ENCODE measurements around the gene LRRC28.
"Not testable (repeated sequence)": the region's sequence is repeated elsewhere in the genome, so short reads cannot be mapped to it uniquely, and the experiment has no call there.

The LRRC28 gene

DNA sequence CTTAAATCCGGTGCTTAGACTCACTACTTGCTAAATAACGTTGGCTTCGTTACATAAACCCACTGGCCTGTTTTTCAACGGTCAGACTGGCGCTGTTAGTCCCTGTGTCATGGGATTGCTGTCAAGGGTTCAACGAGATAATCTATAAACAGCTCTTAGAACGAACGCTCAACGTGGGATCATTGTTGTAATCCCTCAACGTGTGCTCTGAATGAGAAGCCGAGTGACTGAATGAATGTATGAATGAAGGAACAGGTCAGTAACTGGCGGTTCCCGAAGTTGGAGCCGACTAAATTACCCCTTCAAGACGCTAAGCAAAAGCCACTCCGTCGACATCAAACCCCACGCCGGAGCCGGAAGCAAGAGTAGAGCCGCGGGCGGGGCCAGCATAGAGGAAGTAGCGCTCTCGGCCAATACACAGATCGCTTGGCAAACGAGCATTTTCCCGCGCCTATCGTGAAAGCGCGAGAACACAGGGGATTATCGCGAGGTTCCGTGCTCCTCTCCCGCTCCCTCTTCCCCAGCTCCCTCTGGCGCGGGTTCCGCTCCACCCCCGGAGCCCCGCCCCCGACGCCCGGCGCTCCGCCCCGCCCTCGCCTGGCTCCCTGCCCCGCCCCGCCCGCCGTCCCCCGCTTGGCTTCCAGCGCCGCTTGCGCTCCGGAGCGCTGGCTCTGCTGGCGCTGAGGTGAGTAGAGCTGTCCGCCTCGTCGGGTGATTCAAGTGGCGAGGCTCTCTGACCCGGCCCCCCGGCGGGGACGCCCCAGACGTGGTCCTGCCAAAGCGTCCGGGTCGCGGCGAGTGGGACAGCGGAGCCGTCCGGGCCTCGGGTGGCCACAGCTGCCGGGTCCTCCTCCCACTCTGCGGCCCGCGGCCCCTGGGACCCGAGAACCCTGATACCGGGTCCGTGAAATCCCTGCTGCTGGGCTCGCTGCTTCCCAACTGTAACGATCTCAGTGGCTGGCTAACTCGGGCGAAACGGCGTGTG is at the start of gene LRRC28:
Gene LRRC28 (plus strand): TSS at position 625 of the 985 bp plus-strand sequence. CDS start 4,477 bp downstream, outside the sequence.
- DNase-seq = peak; percentile 98

DNA sequence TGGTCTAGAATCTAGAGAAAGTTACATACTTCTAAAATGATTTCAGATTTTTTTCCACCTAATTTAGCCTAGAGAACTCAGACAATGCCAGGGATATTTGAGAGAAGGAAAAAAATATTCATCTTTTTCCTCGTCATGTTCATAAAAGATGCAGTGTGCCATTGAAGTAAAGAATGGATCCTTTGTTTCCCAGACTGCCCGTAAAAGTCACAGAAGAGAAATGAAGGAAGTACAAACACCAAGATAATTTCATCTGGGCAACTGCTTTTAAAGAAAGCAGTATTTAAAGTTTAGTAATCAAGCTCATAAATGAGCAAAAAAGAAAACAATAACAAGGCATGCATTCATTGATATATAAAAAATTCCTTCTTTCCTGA is 49.1 kb upstream of the LRRC28 start:
- no peak for DNase-seq

DNA sequence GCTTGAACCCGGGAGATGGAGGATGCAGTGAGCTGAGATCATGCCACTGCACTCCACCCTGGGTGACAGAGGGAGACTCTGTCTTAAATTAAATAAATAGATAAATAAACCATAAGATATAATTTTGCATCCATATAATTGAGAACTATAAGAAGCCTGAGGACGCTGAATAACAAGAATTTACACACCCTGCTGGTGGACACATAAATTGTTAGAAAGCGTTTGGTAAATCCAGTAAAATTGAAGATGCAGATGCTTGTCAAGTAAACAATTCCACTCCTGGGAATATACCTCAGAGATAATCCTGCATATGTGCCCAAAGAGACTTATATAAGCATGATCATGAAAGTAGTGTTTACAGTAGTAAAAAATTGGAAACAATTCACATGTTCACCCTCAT is 43.6 kb upstream of the LRRC28 start:
- no peak for DNase-seq

DNA sequence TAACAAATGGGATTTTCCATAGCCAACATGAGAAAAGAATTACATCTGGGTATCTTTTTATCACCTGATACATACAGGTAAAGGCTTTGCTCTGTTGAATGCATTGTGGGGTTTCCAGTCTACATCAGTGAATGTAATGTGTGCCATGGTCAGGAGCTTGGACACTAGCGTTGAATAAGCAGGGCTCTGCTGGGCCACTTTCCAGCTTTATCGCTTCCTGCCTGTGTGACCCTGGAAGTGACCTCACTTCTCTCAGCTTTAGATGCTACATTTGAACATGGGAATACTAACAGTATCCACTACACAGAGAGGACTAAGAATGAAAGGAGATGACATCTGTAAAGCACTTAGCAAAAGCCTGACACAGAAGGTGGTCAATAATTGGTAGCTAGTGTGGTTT is 42.0 kb upstream of the LRRC28 start:
- DNase-seq = no peak

DNA sequence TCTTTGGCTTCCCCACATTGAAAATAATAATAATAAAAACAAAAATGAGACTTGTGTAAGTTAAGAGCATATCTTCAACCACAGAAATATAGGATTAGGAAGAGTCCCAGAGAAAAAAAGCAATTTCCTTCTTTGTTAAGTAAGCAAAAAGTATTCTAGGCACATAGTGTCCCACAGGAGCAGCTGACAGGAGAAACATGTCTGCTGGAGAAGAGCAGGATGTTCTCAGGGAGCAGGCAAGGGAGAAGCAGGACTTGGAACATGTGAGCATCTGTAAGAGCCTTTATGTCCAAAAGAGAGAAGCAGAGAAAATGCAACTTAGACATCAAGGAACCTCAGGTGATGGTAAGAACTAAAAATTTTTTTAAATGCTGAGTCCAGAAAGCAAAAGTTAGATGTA is 40.9 kb upstream of the LRRC28 start:
- DNase-seq = no peak

DNA sequence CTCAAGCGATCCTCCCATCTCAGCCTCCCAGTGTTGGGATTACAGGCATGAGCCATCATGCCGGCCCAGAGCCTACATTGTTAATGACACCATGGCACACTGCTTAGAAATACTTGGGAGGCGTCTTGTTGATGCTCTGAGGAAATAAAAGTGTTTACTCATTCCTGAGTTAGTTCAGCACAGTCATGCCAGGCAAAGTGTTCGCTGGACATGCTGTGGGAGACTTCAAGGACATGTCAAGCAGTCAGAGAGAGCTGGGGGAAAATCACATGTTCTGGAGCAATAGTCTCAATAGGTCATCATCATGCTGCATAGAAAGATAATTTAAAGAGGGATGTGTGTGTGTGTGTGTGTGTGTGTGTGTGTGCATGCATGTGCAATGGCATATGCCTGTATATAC is 39.4 kb upstream of the LRRC28 start:
- no peak for DNase-seq

DNA sequence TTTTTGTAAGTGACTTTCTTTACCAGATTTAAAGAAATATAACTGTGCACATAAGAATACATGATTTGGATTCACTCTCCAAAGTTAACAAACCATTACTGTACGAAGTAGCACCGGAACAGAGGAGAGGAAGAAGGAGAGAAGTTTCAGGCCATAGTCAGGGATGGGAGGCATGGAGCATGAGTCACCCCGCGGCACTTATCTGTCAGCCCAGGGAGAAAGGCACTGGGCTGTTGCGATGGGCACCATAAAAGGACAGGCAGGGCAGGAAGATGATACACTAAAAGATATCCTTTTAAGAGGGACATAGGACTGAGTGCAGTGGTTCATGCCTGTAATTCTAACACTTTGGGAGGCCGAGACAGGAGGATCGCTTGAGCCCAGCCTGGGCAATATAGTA is 38.9 kb upstream of the LRRC28 start:
- DNase-seq = no peak

DNA sequence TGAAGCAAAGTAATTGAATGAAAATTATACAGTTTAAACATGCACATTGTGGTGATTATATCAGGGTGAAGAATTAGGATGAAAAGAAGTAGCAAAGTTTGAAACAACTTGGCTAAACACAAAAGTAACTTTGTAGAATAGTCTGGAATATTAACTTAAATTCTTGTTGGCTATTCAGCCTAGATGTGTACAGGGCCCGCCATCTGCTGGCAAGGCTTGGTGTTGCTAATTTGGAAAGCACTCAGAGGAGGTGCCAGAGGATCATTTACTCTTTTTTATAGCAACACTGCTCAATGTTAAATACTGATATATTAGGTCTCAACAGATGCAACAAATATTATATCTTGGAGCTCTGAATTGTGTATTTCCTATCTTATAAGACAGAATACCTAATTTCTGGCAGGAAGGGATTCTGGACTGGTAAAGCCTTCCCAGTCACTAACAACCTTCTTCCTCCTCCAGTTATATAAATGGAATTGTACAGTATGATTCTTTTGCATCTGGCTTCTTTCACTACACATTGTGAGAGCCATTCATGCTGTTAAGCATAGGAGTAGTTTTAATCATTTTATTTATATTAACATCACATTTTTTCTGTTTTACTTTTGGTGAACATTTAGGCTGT is 38.0 kb upstream of the LRRC28 start:
- peak; percentile 68 for DNase-seq

DNA sequence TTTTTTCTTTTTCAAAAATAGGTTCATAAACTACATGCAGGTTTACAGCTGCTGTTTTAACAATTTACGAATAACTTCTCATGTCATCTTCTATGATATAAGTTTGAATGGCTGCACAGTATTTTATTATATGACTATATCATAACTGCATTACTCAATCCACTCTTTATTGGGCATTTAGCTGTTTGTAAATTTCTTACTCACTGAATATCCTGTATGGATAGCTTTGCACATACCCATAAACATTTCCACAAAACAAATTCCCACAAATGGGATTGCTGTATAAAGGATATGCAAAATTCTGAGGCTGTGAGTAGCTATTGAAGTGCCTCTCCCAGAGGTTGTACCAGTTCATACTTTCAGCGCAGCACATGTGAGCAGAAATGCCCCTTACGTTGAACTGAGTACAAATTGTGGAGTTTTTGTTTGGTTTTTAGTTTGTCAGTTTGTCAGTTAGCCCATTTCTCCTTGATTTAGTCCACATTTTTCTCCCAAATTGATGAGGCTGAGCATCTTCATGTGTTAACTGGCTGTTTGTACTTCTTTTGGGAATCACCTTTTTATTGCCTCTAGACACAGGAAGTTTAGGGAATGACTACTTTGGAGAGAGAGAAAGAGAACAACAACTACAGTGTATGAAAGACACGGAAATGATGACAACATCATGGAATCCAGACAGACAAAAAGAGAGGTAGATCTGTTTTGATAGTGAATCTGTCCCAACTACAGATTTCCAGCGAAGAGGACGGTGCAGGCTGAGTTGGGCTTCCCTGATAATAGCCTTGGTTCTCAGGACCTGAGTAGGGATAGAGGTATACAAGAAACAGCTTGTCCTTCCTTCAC is 26.7 kb upstream of the LRRC28 start:
- DNase-seq = no peak

DNA sequence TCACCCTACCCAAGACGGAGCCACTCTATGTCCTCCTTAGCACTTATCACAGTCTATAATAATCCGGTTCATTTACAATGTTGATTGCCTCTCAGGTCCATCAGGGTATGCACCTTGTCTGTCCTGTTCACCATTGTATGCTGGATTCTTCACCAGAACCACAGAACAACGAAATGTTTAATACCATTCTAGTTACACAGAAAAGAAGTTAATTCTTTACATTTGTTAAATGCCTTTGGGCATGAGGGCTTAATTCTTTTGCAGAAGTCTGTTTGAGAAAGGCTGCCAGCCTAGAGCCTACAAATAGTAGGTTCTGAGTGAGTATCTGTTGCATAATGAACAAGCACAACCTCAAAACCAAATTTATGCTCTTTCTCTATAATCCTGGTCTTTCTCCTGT is 24.5 kb upstream of the LRRC28 start:
- no peak for DNase-seq

DNA sequence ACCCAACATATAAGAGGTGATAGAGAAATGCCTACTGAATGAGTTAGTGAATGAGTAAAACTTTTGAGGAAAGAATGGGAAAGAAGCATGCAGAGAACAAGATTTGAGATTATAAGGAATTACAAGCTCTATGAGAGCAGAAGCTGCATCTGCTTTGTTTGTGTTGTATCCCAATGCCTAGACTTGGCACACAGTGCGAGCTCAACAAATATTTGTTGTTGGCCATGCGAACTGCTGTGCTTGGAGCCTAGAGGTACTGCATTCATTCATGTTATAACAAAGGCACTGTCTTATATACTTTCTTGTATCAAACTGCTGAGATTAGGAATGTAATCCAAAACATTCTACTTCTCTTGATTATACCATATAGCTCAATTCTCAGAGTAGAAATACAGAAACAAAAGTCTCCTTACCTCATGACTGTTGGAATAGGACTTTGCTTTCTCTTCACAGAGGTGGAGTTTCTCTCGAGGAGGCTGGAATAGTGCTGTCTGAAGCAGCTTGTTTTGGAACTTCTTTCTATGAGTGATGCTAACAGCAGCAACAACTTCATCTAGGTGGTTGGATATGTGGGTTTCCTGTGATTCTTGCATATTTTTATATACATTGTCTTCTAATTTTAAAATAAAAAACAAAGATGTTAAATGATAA is 23.0 kb upstream of the LRRC28 start:
- no peak for DNase-seq

DNA sequence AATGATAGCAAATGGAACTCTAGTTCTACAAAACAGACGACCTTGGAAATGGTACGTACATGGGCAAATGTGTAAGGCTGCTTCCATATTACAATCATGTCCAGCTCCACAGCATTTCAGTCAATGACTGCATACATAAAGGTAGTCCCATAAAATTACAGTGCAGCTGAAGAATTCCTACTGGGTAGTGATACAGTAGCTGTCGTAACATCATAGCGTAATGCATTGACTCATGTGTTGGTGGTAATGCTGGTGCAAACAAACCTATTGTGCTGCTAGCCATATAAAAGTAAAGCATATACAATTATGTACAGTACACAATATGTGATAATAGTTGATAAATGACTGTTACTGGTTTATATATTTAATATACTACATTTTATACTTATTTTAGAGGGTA is 20.4 kb upstream of the LRRC28 start:
- DNase-seq = no peak

DNA sequence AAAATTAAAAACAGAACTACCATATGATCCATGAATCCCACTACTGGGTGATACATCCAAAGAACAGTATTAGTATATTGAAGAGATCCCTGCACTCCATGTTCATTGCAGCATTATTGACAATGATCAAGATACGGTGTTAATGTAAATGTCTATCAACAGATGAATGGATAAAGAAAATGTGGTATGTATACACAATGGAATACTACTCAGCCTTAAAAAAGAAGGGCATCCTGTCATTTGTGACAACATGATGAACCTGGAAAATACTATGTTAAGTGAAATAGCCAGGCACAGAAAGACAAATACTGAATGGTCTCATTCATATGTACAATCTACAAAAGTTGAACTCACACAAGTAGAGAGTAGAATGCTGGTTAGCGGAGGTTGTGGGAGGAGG is 18.5 kb upstream of the LRRC28 start:
- no peak for DNase-seq

DNA sequence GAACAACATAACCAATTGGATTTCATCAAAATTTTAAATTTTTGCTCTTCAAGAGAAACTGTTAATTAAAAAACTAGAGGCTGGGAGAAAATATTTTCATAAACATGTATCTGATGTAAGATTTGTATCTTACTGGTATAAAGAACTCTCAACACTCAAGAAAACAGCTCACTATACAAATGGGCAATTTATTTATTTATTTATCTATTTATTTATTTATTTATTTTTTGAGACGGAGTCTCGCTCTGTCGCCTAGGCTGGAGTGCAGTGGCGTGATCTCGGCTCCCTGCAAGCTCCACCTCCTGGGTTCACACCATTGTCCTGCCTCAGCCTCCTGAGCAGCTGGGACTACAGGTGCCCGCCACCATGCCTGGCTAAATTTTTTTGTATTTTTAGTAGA is 17.1 kb upstream of the LRRC28 start:
- not testable (repeated sequence) for DNase-seq

DNA sequence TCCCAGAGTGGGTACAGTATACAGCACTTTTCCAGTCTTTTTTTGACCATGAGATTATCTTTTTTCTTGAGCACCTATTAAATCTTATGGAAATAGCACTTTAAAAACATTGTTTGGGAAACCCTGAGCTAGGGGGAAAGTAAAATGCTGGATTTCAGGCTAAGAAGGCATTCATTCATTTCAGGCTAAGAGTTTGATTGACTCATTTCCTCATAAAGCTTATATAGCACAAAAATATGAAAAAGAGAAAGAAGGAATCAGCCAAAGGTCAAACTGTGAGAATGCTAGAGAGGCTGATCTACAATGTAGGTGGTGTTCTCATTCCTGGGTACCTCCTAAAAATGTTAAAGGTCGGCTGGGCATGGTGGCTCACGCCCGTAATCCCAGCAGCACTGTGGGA is 12.4 kb upstream of the LRRC28 start:
- no peak for DNase-seq

DNA sequence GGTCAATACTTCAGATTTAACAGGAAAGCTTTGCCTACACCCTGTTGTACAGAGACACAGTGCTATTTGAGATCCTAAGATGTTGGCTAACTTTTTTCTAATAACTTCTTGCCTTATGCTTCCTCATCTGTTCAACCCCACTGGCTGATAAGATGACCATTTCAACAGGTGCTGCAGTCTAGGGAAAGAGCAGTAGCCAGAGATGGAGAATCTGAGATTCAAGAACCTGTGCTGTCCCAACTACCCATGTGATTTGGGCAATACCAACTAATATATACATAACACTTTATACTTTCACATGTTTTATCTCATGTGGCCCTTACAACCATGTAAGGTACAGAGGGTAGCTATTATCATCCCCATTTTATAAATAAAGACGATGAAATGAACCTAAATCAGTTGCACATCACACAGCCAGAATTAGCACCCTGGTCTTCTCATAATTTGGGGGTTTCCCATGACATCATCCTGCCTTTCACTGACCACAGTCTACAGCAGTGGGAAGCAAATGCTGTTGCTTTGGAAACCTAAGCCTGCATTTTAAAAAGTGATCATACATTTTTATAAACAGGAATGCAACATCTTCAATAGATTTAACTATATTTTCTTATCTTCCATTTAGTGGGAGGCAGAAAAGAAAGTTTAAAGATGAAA is 11.6 kb upstream of the LRRC28 start:
- DNase-seq = peak; percentile 51

DNA sequence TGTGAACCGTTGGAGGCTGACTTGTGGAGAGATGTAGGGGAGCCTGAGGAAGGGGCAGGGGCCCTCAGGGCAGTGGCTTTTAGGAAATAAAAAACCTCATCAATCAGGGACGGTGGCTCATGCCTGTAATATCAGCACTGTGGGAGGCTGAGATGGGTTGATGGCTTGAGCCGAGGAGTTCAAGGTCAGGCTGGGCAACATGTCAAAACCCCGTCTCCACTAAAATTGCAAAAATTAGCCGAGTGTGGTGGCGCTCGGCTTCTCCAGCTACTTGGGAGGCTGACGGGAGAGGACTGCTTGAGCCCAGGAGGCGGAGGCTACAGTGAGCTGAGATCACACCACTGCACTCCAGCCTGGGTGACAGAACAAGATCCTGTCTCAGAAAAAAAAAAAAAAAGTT is 9.5 kb upstream of the LRRC28 start:
- no peak for DNase-seq

DNA sequence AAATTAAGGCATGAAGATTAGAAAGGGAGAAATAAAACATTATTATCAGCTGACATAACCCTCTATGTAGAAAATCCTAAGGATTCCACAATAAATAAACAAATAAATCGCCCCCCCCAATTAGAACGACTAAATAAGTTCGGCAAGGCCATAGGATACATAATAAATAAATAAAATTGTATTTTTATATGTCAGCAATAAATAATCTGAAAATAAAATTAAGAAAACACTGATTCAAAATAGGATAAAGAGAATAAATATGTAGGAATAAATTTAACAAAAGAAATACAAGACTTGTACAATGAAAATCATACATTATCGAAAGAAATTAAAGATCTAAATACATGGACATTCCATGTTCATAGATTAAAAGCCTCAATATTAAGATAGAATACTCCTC is 7.0 kb upstream of the LRRC28 start:
- no peak for DNase-seq

DNA sequence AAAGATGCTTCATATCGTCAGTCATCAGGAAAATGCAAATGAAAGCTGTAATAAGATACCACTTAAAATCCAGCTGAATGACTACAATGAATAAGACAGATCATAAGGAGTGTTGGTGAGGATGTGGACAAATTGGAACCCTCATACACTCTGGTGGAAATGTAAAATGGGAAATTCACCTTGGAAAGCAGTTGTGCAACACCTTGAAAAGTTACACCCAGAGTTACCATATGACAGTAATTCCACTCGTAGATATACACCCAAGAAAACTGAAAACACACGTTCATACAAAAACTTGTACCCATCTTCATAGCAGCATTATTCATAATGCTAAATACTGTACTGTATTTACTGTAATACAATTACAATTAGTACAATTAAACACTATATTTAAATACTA is 4.2 kb upstream of the LRRC28 start:
- no peak for DNase-seq

DNA sequence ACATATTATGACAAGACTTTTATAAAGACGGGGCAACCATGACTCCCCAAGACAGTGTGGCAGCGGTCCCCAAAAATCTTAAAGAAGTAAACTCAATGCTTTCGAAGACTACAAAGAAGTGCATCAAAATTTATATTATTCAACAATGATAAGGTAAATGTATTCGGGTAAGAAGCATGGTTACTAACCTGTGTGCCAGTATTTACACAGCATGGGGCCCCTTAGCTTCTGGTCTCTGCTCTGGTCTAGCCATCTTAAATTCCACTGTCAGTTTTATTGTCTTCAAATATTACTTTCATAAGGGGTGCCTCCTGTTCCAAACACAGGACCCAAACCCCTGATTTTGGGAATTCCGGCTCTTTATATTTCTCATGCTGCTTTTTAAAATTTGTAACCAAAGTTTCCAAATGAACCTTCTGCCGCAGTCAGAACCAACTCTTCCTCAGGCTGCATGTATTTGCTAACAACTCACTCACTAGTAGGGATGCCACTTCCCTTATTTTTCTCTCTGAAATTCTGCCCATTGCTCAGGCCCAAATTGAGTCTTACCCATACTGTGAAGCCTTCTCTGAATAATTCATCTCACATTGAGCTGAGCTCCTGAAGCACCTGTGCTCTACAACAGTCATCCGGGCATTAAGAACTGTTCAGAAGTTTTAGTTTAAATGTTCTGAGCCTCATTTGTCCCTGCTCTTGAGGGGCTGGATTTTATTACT is 3.1 kb upstream of the LRRC28 start:
- DNase-seq = no peak

DNA sequence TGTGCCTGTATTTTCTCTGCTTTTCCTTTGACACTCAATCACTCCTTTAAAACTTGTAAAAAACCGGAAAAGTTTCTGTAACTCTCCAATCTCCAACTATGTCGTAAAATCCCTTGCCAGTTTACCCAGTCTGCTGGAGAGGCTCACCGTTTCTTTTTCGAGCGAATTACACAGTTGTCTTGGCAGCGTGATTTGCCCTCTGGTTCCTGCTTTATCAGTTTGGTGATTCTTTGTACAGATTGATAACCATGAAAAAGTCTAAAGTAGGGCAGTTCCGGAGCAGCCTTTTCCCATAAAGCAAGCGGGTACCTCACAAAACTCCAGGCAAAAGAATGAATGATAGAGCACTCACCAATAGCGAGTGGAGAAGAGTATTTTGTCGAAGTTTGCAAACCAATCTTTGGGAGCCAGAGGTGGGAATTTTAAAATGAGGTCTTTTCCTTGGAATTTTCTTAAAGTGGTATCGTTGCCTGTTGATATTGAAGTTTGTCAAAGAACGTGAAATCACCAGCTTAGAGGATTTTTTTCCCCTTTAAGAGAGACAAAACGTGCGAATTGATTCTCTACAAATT is 1.9 kb upstream of the LRRC28 start, which contains the start of gene TTC23:
Gene TTC23 (minus strand): TSS at position 312 of the 572 bp plus-strand sequence. CDS start 20,869 bp downstream, outside the sequence.
- peak; percentile 9 for DNase-seq
